Heart left ventricle (tissue), 13 donors: ENCODE results near the gene FXYD7.

Source experiments
- POLR2A ChIP-seq, 2 donors: fragments of 450-650 bp; IDR thresholded peaks; one replicate each; pipeline ENCODE4 v1.6.1; 2017; ENCODE audit warnings: antibody characterized with exemption in 2 of 2, mild to moderate bottlenecking in 2 of 2, moderate library complexity in 2 of 2
- TF ChIP-seq, protein P1 (sequence below), 12 donors: fragments of 200-600 bp; sonication (generic) in 4 of 12; IDR thresholded peaks; one replicate each; pipeline versions ENCODE4 v1.5.0 to v1.8.0; 2018 to 2022; ENCODE audit warnings: antibody characterized with exemption in 12 of 12, mild to moderate bottlenecking in 5 of 12
- donor health status: ischemic (EF 13 %, LVEDD 7.1; RV severe dilation, severe dysfunction).
- donor health status: DM: no; HTN: yes; CAD: no.
- donor health status: DM: no; HTN: no; CAD: no.
- donor health status: ischemic (EF 25% LVEDD 6.9; RV normal size, moderate dysfunction).
- donor health status: ischemic (EF 25% LVEDD 5.7; RV mildly dilated, moderate dysfunction).
- donor health status: ischemic (EF 35%, LVEDD 5.7; RV mildly dilated, moderate dysfunction).
- donor health status: nonischemic (EF 11% LVEDD 7.7; RV severe dilation, severe dysfunction).
- donor health status: DM: yes; HTN: yes; CAD: no.
- donor health status: PGD.
- donor health status: ischemic (EF 29% LVEDD 5.4; RV normal size, mild dysfunction).
- donor health status: nonischemic (EF 23%, LVEDD 6.1; RV moderate dilation, normal function).

DNA sequence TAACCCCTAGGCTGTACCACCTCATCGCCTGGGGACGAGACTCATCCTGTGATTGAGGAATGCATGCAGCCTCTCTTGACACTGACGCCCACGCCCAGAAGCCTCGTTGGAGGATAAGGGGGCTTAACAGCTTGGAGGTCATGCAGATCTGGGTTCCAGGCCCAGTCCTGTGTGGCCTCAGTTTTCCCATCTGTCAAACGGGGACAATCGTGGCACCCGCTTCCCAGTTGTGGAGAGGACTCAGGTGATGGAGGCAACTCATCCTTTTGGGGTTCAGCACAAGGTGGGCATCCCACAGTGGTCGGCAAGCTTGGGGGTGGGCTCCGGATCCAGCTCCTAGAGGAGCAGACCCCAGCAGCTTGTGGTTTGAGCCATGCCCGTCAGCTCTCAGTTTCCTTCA is 6.8 kb upstream of the FXYD7 start:
- TF ChIP-seq POLR2A (IDR thresholded peaks at IDR 0.05) = no peak
- TF ChIP-seq, protein P1, sequence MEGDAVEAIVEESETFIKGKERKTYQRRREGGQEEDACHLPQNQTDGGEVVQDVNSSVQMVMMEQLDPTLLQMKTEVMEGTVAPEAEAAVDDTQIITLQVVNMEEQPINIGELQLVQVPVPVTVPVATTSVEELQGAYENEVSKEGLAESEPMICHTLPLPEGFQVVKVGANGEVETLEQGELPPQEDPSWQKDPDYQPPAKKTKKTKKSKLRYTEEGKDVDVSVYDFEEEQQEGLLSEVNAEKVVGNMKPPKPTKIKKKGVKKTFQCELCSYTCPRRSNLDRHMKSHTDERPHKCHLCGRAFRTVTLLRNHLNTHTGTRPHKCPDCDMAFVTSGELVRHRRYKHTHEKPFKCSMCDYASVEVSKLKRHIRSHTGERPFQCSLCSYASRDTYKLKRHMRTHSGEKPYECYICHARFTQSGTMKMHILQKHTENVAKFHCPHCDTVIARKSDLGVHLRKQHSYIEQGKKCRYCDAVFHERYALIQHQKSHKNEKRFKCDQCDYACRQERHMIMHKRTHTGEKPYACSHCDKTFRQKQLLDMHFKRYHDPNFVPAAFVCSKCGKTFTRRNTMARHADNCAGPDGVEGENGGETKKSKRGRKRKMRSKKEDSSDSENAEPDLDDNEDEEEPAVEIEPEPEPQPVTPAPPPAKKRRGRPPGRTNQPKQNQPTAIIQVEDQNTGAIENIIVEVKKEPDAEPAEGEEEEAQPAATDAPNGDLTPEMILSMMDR (IDR thresholded peaks at IDR 0.05) = no peak
